Mesodermal cell (in vitro differentiated cells): ENCODE results near the gene CYP27A1.

Experiments used
- H3K27ac ChIP-seq: 2 replicates; pipeline ENCODE4 v1.7.0; 2013; ENCODE audit warnings: mild to moderate bottlenecking, low read depth, low read length, moderate library complexity; ENCODE audit not compliant: severe bottlenecking
- H3K36me3 ChIP-seq: 2 replicates; pipeline ENCODE4 v1.7.1; 2013; ENCODE audit warnings: mild to moderate bottlenecking, low read length, moderate library complexity; ENCODE audit not compliant: control insufficient read depth, insufficient read depth
- H3K4me1 ChIP-seq: one replicate; pipeline ENCODE4 v1.7.1; 2013; ENCODE audit warnings: mild to moderate bottlenecking, low read length; ENCODE audit not compliant: insufficient read depth, control insufficient read depth, poor library complexity, severe bottlenecking
- H3K4me3 ChIP-seq: 2 replicates; pipeline ENCODE4 v1.7.0; 2013; ENCODE audit warnings: low read length, control low read depth, mild to moderate bottlenecking; ENCODE audit not compliant: insufficient read depth, poor library complexity, severe bottlenecking; ENCODE audit errors: extremely low read depth
- H3K9me3 ChIP-seq: 2 replicates; pipeline ENCODE4 v1.7.1; 2013; ENCODE audit warnings: mild to moderate bottlenecking, low read length, moderate library complexity; ENCODE audit not compliant: control insufficient read depth
- WGBS, 2 experiments: methylation state at CpG; one replicate each; pipeline ENCODE4 v1.1.5; 2013; ENCODE audit warnings: missing lambda C conversion rate in 2 of 2; ENCODE audit not compliant: insufficient coverage in 2 of 2; 5-methylcytosine and 5-hydroxymethylcytosine counted together

Gene CYP27A1

GRCh38 chr2:218792433-218792832 lies 10.5 kb downstream of the CYP27A1 start:
- Histone ChIP-seq H3K4me1 (no peaks in the 10 kb centered on the region), H3K27ac (no peak overlapping the region), H3K4me3 (no peak overlapping the region), H3K9me3 (no peaks in the 10 kb centered on the region), H3K36me3 (peaks cover 4% of the 10 kb centered on the region)
- WGBS, 2 experiments: no CpG with 5 or more reads among the region's 1 CpG

- Histone ChIP-seq H3K4me1 (peaks cover 14% of the 10 kb centered on the region), H3K4me3 (no peak overlapping the region), H3K9me3 (no peaks in the 10 kb centered on the region), H3K27ac (no peak overlapping the region), H3K36me3 (no peaks in the 10 kb centered on the region)
- WGBS, 2 experiments: 100% methylated on average over 1 of the region's 4 CpGs; no CpG with 5 or more reads in 1 of the 2 experiments
Measured at GRCh38 chr2:218796691-218797090, 14.7 kb downstream of the CYP27A1 start.

- WGBS, 2 experiments: 20 to 28% methylated on average over 7 to 8 of the region's 12 CpGs
- H3K36me3 ChIP-seq: no peaks in the 10 kb centered on the region
- peaks cover 19% of the 10 kb centered on the region for H3K4me1 ChIP-seq
- peak overlapping the region; percentile 60 for H3K27ac ChIP-seq
- no peak overlapping the region for H3K4me3 ChIP-seq
- H3K9me3 ChIP-seq: no peaks in the 10 kb centered on the region
Measured at GRCh38 chr2:218798767-218799504, 17.0 kb downstream of the CYP27A1 start.

- H3K4me3 ChIP-seq: no peak overlapping the region
- H3K9me3 ChIP-seq: peaks cover 8% of the 10 kb centered on the region
- no peaks in the 10 kb centered on the region for H3K36me3 ChIP-seq
- 66 to 78% methylated on average over 3 to 6 of the region's 6 CpGs for WGBS, 2 experiments
- H3K4me1 ChIP-seq: peaks cover 19% of the 10 kb centered on the region
- H3K27ac ChIP-seq: peak overlapping the region; percentile 60
Measured at GRCh38 chr2:218799990-218800389, 18.0 kb downstream of the CYP27A1 start.

- Histone ChIP-seq H3K4me1 (peaks cover 23% of the 10 kb centered on the region), H3K27ac (no peak overlapping the region), H3K36me3 (no peaks in the 10 kb centered on the region), H3K9me3 (peaks cover 8% of the 10 kb centered on the region), H3K4me3 (no peak overlapping the region)
- no CpG with 5 or more reads among the region's 4 CpGs for WGBS, 2 experiments
Measured at GRCh38 chr2:218802386-218802994, 20.5 kb downstream of the CYP27A1 start.

- H3K4me1 ChIP-seq: peaks cover 15% of the 10 kb centered on the region
- peaks cover 8% of the 10 kb centered on the region for H3K9me3 ChIP-seq
- no CpG with 5 or more reads among the region's 1 CpG for WGBS, 2 experiments
- no peaks in the 10 kb centered on the region for H3K36me3 ChIP-seq
- no peak overlapping the region for H3K4me3 ChIP-seq
- H3K27ac ChIP-seq: no peak overlapping the region
Measured at GRCh38 chr2:218804817-218805216, 22.9 kb downstream of the CYP27A1 start.

- H3K27ac ChIP-seq: peak overlapping the region; percentile 79
- 29 to 40% methylated on average over 1 to 3 of the region's 3 CpGs for WGBS, 2 experiments
- H3K9me3 ChIP-seq: peaks cover 8% of the 10 kb centered on the region
- H3K36me3 ChIP-seq: no peaks in the 10 kb centered on the region
- H3K4me3 ChIP-seq: no peak overlapping the region
- H3K4me1 ChIP-seq: peaks cover 9% of the 10 kb centered on the region
Measured at GRCh38 chr2:218805627-218806026, 23.7 kb downstream of the CYP27A1 start.

GRCh38 chr2:218806346-218806978 lies 24.5 kb downstream of the CYP27A1 start:
- WGBS, 2 experiments: 93% methylated on average over 6 of the region's 10 CpGs
- Histone ChIP-seq H3K4me3 (no peak overlapping the region), H3K36me3 (no peaks in the 10 kb centered on the region), H3K4me1 (peaks cover 9% of the 10 kb centered on the region), H3K27ac (peak overlapping the region; percentile 30), H3K9me3 (peaks cover 8% of the 10 kb centered on the region)

GRCh38 chr2:218807626-218808025 lies 25.7 kb downstream of the CYP27A1 start:
- WGBS, 2 experiments: 95% methylated on average over 3 of the region's 4 CpGs; no CpG with 5 or more reads in 1 of the 2 experiments
- Histone ChIP-seq H3K9me3 (peaks cover 8% of the 10 kb centered on the region), H3K36me3 (peaks cover 2% of the 10 kb centered on the region), H3K4me1 (peaks cover 5% of the 10 kb centered on the region), H3K4me3 (no peak overlapping the region), H3K27ac (no peak overlapping the region)

- 92 to 95% methylated on average over 12 of the region's 12 CpGs for WGBS, 2 experiments
- H3K9me3 ChIP-seq: peaks cover 2% of the 10 kb centered on the region
- no peak overlapping the region for H3K4me3 ChIP-seq
- H3K27ac ChIP-seq: no peak overlapping the region
- H3K36me3 ChIP-seq: peaks cover 9% of the 10 kb centered on the region
- peaks cover 5% of the 10 kb centered on the region for H3K4me1 ChIP-seq
Measured at GRCh38 chr2:218809515-218809914, 27.6 kb downstream of the CYP27A1 start.
